HepG2 (cell line): ENCODE data around the gene ADGRL3. TPM values are rescaled to one million over a fixed set of nuclear protein-coding genes. Genes with fewer than 3 reads are reported as not detected.

ENCODE experiments used
- ATAC-seq: fragments of 200-7000 bp; cut with Tn5 transposase; 3 replicates; pipeline ENCODE4 v1.9.1; 2020; ENCODE audit warnings: mild to moderate bottlenecking, moderate library complexity
- BruUV-seq: library from RNA; stranded (reverse); fragments of 400-500 nt; replicated peaks from 2 replicates; lab custom pipeline; 2021; lab: Mats Ljungman, UMichigan
- CTCF ChIA-PET: fragments of 300-600 bp; formaldehyde crosslinking; extraction: SDS; loops from one replicate; lab custom pipeline; 2021; ENCODE audit warnings: low total read pairs, inconsistent platforms, low intra/inter-chr PET ratio; lab: Yijun Ruan, JAX
- POLR2A ChIA-PET: fragments of 350-600 bp; sonication (Branson Sonifier 250); formaldehyde crosslinking; loops from one replicate; lab custom pipeline; 2020; ENCODE audit warnings: antibody characterized with exemption, inconsistent platforms; lab: Yijun Ruan, JAX
- DNase-seq: peaks from one replicate; pipeline ENCODE4 v3.0.0-alpha.2; 2015; ENCODE audit warnings: low spot score
- FAIRE-seq: peaks from 3 replicates; lab custom pipeline; 2011; peaks lifted over from hg19 to GRCh38; lab: Jason Lieb, UNC
- H2AFZ ChIP-seq: one replicate; pipeline ENCODE4 v1.6.1; 2011; ENCODE audit warnings: low read length, inconsistent platforms
- H3K27ac ChIP-seq: fragments of 300-600 bp; 3 replicates; pipeline ENCODE4 v1.8.0; 2011; ENCODE audit warnings: mixed run types, mild to moderate bottlenecking, mixed read lengths, low read length, inconsistent platforms; ENCODE audit not compliant: insufficient read depth; ENCODE audit errors: extremely low read length
- H3K27me3 ChIP-seq, 2 experiments: fragments of 200-600 bp in 1 of 2; 2 replicates in 1 of 2; 3 replicates in 1 of 2; pipeline versions ENCODE4 v1.6.0 to v1.8.0; 2011; ENCODE audit warnings: low read length in 2 of 2, mild to moderate bottlenecking in 2 of 2, moderate library complexity in 2 of 2, inconsistent platforms in 1 of 2; ENCODE audit not compliant: insufficient read depth in 2 of 2, control insufficient read depth in 1 of 2
- H3K36me3 ChIP-seq, 2 experiments: fragments of 200-600 bp in 1 of 2; replicated peaks in 1 of 2; 2 replicates in 1 of 2; 3 replicates in 1 of 2; pipeline versions ENCODE4 v1.5.1 to v1.8.0; 2011; ENCODE audit warnings: low read length in 2 of 2, inconsistent platforms in 1 of 2; ENCODE audit not compliant: insufficient read depth in 2 of 2, control insufficient read depth in 1 of 2
- H3K4me1 ChIP-seq: 2 replicates; pipeline ENCODE4 v1.5.1; 2012; ENCODE audit warnings: low read length, inconsistent platforms; ENCODE audit not compliant: insufficient read depth
- H3K4me2 ChIP-seq: 2 replicates; pipeline ENCODE4 v1.6.0; 2011; ENCODE audit warnings: low read depth, low read length, inconsistent platforms
- H3K4me3 ChIP-seq, 3 experiments: fragments of 200-600 bp in 1 of 3; sonication (generic), shearing (Covaris generic) in 1 of 3; replicated peaks in 1 of 3; 2 replicates each; pipeline ENCODE4 v1.5.1; 2011 to 2016; ENCODE audit warnings: low read length in 3 of 3, inconsistent platforms in 2 of 3, low read depth in 2 of 3, mild to moderate bottlenecking in 2 of 3, control low read depth in 1 of 3, mixed read lengths in 1 of 3; ENCODE audit not compliant: insufficient read depth in 1 of 3
- H3K79me2 ChIP-seq: one replicate; pipeline ENCODE4 v1.6.1; 2011; ENCODE audit warnings: low read length, inconsistent platforms; ENCODE audit not compliant: insufficient read depth
- H3K9ac ChIP-seq: 2 replicates; pipeline ENCODE4 v1.6.0; 2011; ENCODE audit warnings: mild to moderate bottlenecking, low read depth, low read length, inconsistent platforms; ENCODE audit not compliant: insufficient read depth
- H3K9me3 ChIP-seq: 2 replicates; pipeline ENCODE4 v1.5.1; 2012; ENCODE audit warnings: mild to moderate bottlenecking, low read length
- H4K20me1 ChIP-seq: 2 replicates; pipeline ENCODE4 v1.6.0; 2011; ENCODE audit warnings: inconsistent platforms, mild to moderate bottlenecking, low read length, moderate library complexity; ENCODE audit not compliant: insufficient read depth
- BCL6 ChIP-seq: IDR thresholded peaks from 2 replicates; pipeline ENCODE4 v1.6.1; 2016; ENCODE audit warnings: missing genetic modification reagents, missing compliant biosample characterization
- MYNN ChIP-seq: sonication (generic); formaldehyde crosslinking; IDR thresholded peaks from 2 replicates; pipeline ENCODE4 v1.4.0; 2020; ENCODE audit warnings: mild to moderate bottlenecking, low read depth, missing genetic modification reagents
- ZFP36L2 ChIP-seq: sonication (generic); formaldehyde crosslinking; IDR thresholded peaks from 2 replicates; pipeline ENCODE4 v1.4.0; 2020; ENCODE audit warnings: missing genetic modification reagents
- ZNF543 ChIP-seq: sonication (generic); formaldehyde crosslinking; IDR thresholded peaks from 2 replicates; pipeline ENCODE4 v1.4.0; 2020; ENCODE audit warnings: mild to moderate bottlenecking, missing genetic modification reagents
- WGBS: methylation state at CpG from one replicate; pipeline ENCODE4 v1.1.6; 2017; ENCODE audit warnings: low lambda C conversion rate; 5-methylcytosine and 5-hydroxymethylcytosine counted together
- in situ Hi-C: cut with HindIII; loops from 2 replicates; pipeline ENCODE4 v1.10.0; 2017; ENCODE audit warnings: low pct_unique_long_range_greater_than_20kb; ENCODE audit not compliant: extremely low pct_ligation_motif_present
- intact Hi-C: fragments of 100-400 bp; cut with micrococcal nuclease; formaldehyde crosslinking; loops from one replicate; pipeline ENCODE4 v1.10.0; 2022; ENCODE audit not compliant: unreplicated experiment
- polyA plus RNA-seq, 8 experiments: library from polyadenylated mRNA; depleted of rRNA in 3 of 8; stranded (reverse) in 7 of 8; unstranded in 1 of 8; fragments of >200 nt; fragmentation: Illumina TruSeq in 4 of 8; extraction: Trizol in 4 of 8; gene quantifications; 2 replicates each; pipeline versions ENCODE4 v1.2.1 to v1.2.3, GENCODE V29; 2011 to 2016; ENCODE audit warnings: low read depth in 4 of 8, missing spikeins in 1 of 8, mixed read lengths in 1 of 8; ENCODE audit not compliant: insufficient read depth in 1 of 8
- total RNA-seq, 5 experiments: library from RNA; depleted of rRNA; stranded (reverse); fragments of >200 nt; fragmentation: Illumina TruSeq; extraction: Trizol; gene quantifications; 2 replicates each; pipeline ENCODE4 v1.2.3, GENCODE V29; 2016; ENCODE audit warnings: low read depth in 1 of 5

ADGRL3 gene
- total and polyA plus RNA-seq, 2 of the 13 experiments (the other 11 are each of a cell fraction or from before 2014, with no cell fraction given): 0.04 to 0.05 TPM

DNA sequence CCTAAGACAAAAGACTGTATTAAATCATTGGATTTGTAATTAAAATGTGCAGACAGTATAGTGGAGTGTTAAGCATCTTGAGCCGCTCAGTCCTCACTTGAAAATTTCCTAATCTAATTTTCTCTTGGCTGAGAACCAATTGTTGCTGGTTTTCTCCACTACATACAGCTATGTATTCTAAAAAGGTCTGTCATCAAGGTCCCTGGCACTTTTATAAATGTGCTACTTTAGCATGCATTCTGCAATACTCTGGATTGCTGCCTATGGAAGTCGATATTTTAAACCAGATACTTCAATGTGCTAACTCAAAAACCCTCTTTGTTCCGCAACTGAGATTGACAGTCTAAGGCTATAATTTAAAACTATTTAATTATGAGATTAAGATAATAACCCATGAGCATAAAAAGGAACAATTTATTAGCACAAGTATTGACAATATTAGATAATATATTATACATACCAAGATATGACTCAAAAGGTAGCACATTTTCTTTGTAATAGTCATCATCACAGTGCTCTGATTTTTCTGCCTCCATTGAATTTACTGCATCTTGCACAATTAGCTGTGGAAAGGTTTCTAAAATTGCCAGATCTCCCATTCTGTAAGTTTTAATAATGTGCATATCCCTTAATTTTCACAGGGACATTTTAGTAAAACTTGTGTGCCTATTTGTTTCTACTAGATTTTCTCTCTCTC, 815.1 kb downstream of the ADGRL3 start:
- in situ Hi-C loops: no loop called here
- ATAC-seq: no peak
- H3K9me3 ChIP-seq: no peaks in the 10 kb centered on the region
- H3K4me2 ChIP-seq: no peak overlapping the region
- ChIA-PET CTCF (no interaction called here), POLR2A (no interaction called here)
- no peak overlapping the region for H3K4me3 ChIP-seq
- 10% methylated on average over 3 of the region's 3 CpGs for WGBS
- FAIRE-seq: no peak
- H3K27me3 ChIP-seq: no peaks in the 10 kb centered on the region
- TF ChIP-seq ZNF543 (CRISPR knock-in tag): no peak
- H3K9ac ChIP-seq: no peak overlapping the region
- no peaks in the 10 kb centered on the region for H3K4me1 ChIP-seq
- no peaks in the 10 kb centered on the region for H4K20me1 ChIP-seq
- no peaks in the 10 kb centered on the region for H3K36me3 ChIP-seq
- no peak overlapping the region for H2AFZ ChIP-seq
- intact Hi-C loops: no loop called here
- DNase-seq: no peak
- H3K27ac ChIP-seq: no peak overlapping the region
- H3K79me2 ChIP-seq: no peaks in the 10 kb centered on the region
- no TSS peak for BruUV-seq

DNA sequence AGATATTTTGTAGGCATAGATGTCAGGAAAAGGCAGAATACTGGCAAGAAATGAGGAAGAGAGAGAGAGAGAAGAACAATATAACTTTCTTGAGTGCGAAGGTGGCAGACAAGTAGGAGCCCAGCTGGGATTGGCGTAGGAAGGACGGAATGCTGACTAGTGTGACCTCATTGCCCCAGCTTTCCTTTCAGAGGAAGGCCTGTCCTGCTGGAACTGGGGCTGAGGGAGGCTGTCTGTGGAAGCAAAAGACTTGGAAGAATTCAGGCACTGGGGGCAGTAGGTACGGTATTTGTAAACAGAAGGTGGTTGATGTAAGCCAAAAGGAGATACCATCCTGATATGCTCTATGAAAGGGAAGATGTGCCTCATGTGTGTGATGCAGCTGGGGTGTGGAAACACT, 818.4 kb downstream of the ADGRL3 start:
- Histone ChIP-seq H3K9me3 (no peaks in the 10 kb centered on the region), H3K79me2 (no peaks in the 10 kb centered on the region), H4K20me1 (no peaks in the 10 kb centered on the region), H3K36me3 (no peaks in the 10 kb centered on the region), H3K27ac (no peak overlapping the region), H2AFZ (no peak overlapping the region), H3K4me3 (no peak overlapping the region), H3K9ac (no peak overlapping the region), H3K4me1 (no peaks in the 10 kb centered on the region), H3K4me2 (no peak overlapping the region)
- WGBS: 6% methylated on average over 4 of the region's 4 CpGs
- FAIRE-seq (no peak), DNase-seq (no peak), ATAC-seq (no peak)
- CTCF ChIA-PET: no interaction called here
- no TSS peak for BruUV-seq
- in situ Hi-C loops: no loop called here
- intact Hi-C loops: no loop called here
- POLR2A ChIA-PET: no interaction called here
- TF ChIP-seq MYNN (CRISPR knock-in tag) (no peak), ZFP36L2 (CRISPR knock-in tag) (no peak), BCL6 (no peak)
- TF ChIP-seq, all 625 proteins: peak for 0
- H3K27me3 ChIP-seq: no peaks in the 10 kb centered on the region
